ENCODE data around the gene SNX7.

Gene SNX7

DNA sequence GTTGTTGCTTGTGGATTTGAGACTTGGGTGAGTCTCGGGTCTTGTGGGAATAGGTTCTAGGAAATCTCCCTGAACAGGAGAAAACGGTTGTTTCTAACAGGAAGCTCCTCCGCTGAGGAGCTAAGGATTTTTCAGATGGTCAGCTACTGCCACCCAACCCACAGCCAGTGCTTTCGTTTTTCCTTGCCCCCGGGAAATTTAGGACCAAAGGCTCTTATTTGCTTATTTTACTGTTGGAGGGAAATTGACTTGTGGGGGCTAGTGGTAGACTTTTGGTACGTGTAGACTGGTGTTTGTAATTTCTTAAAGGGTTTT is 792 bp downstream of the SNX7 start:
- Histone ChIP-seq H2BK12ac (ENCODE audit: low read length in 2 of 2) (no peak overlapping the region), H2BK120ac (ENCODE audit: low read depth, low read length) (no peak overlapping the region), H3K36me3 (ENCODE audit: control insufficient read depth in 1 of 2, insufficient read depth in 2 of 2, low read depth in 1 of 2, low read length in 2 of 2) (no peaks in the 10 kb centered on the region), H3K23ac (ENCODE audit: low read length in 2 of 2) (no peak overlapping the region), H4K91ac (ENCODE audit: low read length) (no peak overlapping the region), H3K4me1 (ENCODE audit: control insufficient read depth, insufficient read depth, low read depth, low read length) (no peaks in the 10 kb centered on the region), H3K27me3 (ENCODE audit: control insufficient read depth in 1 of 2, insufficient read depth in 1 of 2, low read length in 2 of 2) (no peaks in the 10 kb centered on the region), H3K18ac (ENCODE audit: low read depth in 1 of 2, low read length in 2 of 2) (peak overlapping the region; percentile 96 to 98), H3K27ac (ENCODE audit: low read length, poor library complexity, severe bottlenecking) (peak overlapping the region; percentile 85), H2BK15ac (ENCODE audit: low read depth, poor library complexity, severe bottlenecking) (no peak overlapping the region), H3K4me3 (ENCODE audit: insufficient read depth in 1 of 2, low read depth in 1 of 2, low read length in 2 of 2) (peak overlapping the region; percentile 88 to 94), H2AK5ac (ENCODE audit: low read length, severe bottlenecking) (no peak overlapping the region), H2AFZ (ENCODE audit: low read depth, low read length) (peak overlapping the region; percentile 73), H4K8ac (ENCODE audit: low read length) (no peak overlapping the region), H3K79me1 (replicated peaks; ENCODE audit: low read length, poor library complexity, severe bottlenecking) (peaks cover 7% of the 10 kb centered on the region), H3K9me3 (ENCODE audit: control insufficient read depth, low read length) (no peaks in the 10 kb centered on the region), H2BK5ac (ENCODE audit: low read depth, low read length, poor library complexity, severe bottlenecking) (no peak overlapping the region), H3K14ac (ENCODE audit: low read length in 2 of 2) (peak overlapping the region in 1 of 2 experiments; percentile 94), H3K9ac (ENCODE audit: low read length) (peak overlapping the region; percentile 90), H3K4me2 (ENCODE audit: low read length, poor library complexity, severe bottlenecking) (peak overlapping the region; percentile 71), H3K4ac (ENCODE audit: low read depth in 1 of 2, low read length in 2 of 2) (peak overlapping the region in 1 of 2 experiments; percentile 91)
- DNase-seq = peak; percentile 67
- 0% methylated on average over 5 of the region's 6 CpGs for WGBS

DNA sequence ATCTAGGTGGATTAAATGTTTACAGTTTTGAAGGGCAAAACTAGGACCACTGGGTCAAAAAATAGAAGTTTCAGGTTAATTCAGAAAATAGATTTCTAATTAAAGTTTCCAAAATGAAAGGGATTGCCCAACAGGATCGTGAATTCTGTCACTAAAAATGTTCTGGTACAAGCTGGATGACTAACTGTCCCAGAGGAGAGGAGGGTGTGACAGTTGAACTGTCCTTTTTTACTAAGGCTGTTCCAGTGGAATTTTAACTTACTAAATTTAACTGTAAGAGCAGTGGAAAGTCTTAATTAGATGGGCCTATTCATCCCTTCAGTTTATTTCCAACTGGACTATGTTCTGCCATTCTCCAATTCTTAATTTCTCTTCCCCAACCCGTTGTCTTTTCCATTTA is 7.2 kb downstream of the SNX7 start:
- no peak overlapping the region for H3K23ac ChIP-seq (ENCODE audit: low read length in 2 of 2)
- no peaks in the 10 kb centered on the region for H3K36me3 ChIP-seq (ENCODE audit: control insufficient read depth in 1 of 2, insufficient read depth in 2 of 2, low read depth in 1 of 2, low read length in 2 of 2)
- H2BK5ac ChIP-seq (ENCODE audit: low read depth, low read length, poor library complexity, severe bottlenecking) = no peak overlapping the region
- H3K18ac ChIP-seq (ENCODE audit: low read depth in 1 of 2, low read length in 2 of 2) = no peak overlapping the region
- peaks cover 12% of the 10 kb centered on the region for H3K79me1 ChIP-seq (replicated peaks; ENCODE audit: low read length, poor library complexity, severe bottlenecking)
- no peak overlapping the region for H2BK15ac ChIP-seq (ENCODE audit: low read depth, poor library complexity, severe bottlenecking)
- no peak overlapping the region for H4K91ac ChIP-seq (ENCODE audit: low read length)
- no peak overlapping the region for H2BK120ac ChIP-seq (ENCODE audit: low read depth, low read length)
- H3K9me3 ChIP-seq (ENCODE audit: control insufficient read depth, low read length) = no peaks in the 10 kb centered on the region
- no peak overlapping the region for H2AFZ ChIP-seq (ENCODE audit: low read depth, low read length)
- H3K14ac ChIP-seq (ENCODE audit: low read length in 2 of 2) = no peak overlapping the region
- H2AK5ac ChIP-seq (ENCODE audit: low read length, severe bottlenecking) = no peak overlapping the region
- H4K8ac ChIP-seq (ENCODE audit: low read length) = no peak overlapping the region
- H3K4ac ChIP-seq (ENCODE audit: low read depth in 1 of 2, low read length in 2 of 2) = no peak overlapping the region
- WGBS = 80% methylated on average over 2 of the region's 2 CpGs
- H3K4me1 ChIP-seq (ENCODE audit: control insufficient read depth, insufficient read depth, low read depth, low read length) = no peaks in the 10 kb centered on the region
- peak overlapping the region; percentile 12 for H3K9ac ChIP-seq (ENCODE audit: low read length)
- no peak overlapping the region for H3K4me2 ChIP-seq (ENCODE audit: low read length, poor library complexity, severe bottlenecking)
- H3K27me3 ChIP-seq (ENCODE audit: control insufficient read depth in 1 of 2, insufficient read depth in 1 of 2, low read length in 2 of 2) = no peaks in the 10 kb centered on the region
- H2BK12ac ChIP-seq (ENCODE audit: low read length in 2 of 2) = no peak overlapping the region
- no peak for DNase-seq
- peak overlapping the region in 1 of 2 experiments; percentile 48 for H3K4me3 ChIP-seq (ENCODE audit: insufficient read depth in 1 of 2, low read depth in 1 of 2, low read length in 2 of 2)
- no peak overlapping the region for H3K27ac ChIP-seq (ENCODE audit: low read length, poor library complexity, severe bottlenecking)

DNA sequence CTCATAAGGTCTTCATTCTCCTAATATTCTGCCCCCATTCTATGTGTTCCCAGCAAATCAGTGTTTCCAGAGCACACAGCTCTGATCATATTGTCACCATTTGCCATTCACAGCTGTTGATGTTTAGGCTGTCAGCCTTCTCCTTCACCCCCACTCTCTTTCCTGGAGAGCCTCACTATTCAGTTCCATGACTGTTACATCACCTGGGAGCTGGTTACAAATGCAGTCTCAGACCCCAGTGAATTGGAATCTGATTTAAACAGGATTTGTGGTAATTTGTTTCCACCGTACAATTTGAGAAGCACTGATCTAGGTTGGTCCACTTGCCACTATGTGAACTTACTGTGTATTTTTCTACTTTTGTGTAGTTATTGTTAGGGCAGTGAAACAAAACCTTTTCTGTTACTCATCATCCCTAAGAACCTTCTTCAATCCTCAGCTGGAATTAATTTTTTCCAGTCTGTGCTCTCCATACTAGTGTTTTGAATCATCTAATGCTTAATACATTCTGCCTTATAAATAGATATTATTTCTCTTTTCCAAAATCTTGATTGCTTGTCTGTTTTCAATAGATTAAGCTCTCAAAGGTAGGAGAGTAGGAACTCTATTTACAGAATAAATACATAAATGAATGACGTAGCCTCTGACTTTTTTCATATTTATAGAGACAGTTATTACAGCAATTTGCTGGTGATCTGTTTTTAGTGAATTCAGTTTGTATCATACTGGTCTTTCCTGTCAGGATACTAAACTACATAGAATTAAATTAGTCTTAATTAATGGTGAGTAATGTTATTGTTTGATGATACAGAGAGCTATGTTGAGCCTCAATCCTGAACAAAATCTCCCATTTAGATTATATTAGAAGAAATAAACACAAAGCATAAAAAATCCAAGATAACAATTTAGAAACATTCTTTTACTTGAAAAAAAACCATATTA is 8.1 kb downstream of the SNX7 start:
- Histone ChIP-seq H3K27me3 (ENCODE audit: control insufficient read depth in 1 of 2, insufficient read depth in 1 of 2, low read length in 2 of 2) (no peaks in the 10 kb centered on the region), H4K8ac (ENCODE audit: low read length) (no peak overlapping the region), H3K4me3 (ENCODE audit: insufficient read depth in 1 of 2, low read depth in 1 of 2, low read length in 2 of 2) (peak overlapping the region in 1 of 2 experiments; percentile 48), H3K4me1 (ENCODE audit: control insufficient read depth, insufficient read depth, low read depth, low read length) (no peaks in the 10 kb centered on the region), H3K9me3 (ENCODE audit: control insufficient read depth, low read length) (no peaks in the 10 kb centered on the region), H2AK5ac (ENCODE audit: low read length, severe bottlenecking) (no peak overlapping the region), H3K23ac (ENCODE audit: low read length in 2 of 2) (no peak overlapping the region), H2BK15ac (ENCODE audit: low read depth, poor library complexity, severe bottlenecking) (no peak overlapping the region), H2BK12ac (ENCODE audit: low read length in 2 of 2) (no peak overlapping the region), H3K14ac (ENCODE audit: low read length in 2 of 2) (no peak overlapping the region), H3K79me1 (replicated peaks; ENCODE audit: low read length, poor library complexity, severe bottlenecking) (peaks cover 12% of the 10 kb centered on the region), H3K27ac (ENCODE audit: low read length, poor library complexity, severe bottlenecking) (no peak overlapping the region), H3K4me2 (ENCODE audit: low read length, poor library complexity, severe bottlenecking) (no peak overlapping the region), H2AFZ (ENCODE audit: low read depth, low read length) (no peak overlapping the region), H2BK5ac (ENCODE audit: low read depth, low read length, poor library complexity, severe bottlenecking) (no peak overlapping the region), H3K36me3 (ENCODE audit: control insufficient read depth in 1 of 2, insufficient read depth in 2 of 2, low read depth in 1 of 2, low read length in 2 of 2) (no peaks in the 10 kb centered on the region), H2BK120ac (ENCODE audit: low read depth, low read length) (no peak overlapping the region), H3K9ac (ENCODE audit: low read length) (peak overlapping the region; percentile 12), H4K91ac (ENCODE audit: low read length) (no peak overlapping the region), H3K18ac (ENCODE audit: low read depth in 1 of 2, low read length in 2 of 2) (no peak overlapping the region), H3K4ac (ENCODE audit: low read depth in 1 of 2, low read length in 2 of 2) (no peak overlapping the region)
- no CpG with 5 or more reads among the region's 2 CpGs for WGBS
- DNase-seq = no peak

DNA sequence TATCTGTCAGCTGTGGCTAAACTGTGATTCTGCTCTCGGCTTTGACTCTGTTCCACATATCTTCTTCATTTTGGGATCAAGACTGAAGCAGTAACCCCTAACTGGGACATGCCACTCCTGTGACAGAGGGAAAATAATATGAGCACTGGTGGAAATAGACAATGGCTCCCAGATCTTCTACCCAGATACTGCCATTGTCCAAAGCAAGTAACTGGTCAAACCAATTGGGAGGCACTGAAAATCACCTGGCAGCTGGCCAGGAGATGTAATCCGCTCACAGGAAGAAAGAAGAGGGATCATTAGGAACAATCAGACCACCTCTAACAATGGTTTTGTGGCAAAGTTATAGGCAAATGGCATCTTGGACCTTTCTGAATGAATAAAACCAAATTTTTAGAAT is 10.7 kb downstream of the SNX7 start:
- Histone ChIP-seq H2BK15ac (ENCODE audit: low read depth, poor library complexity, severe bottlenecking) (no peak overlapping the region), H3K4ac (ENCODE audit: low read depth in 1 of 2, low read length in 2 of 2) (no peak overlapping the region), H3K23ac (ENCODE audit: low read length in 2 of 2) (no peak overlapping the region), H2AK5ac (ENCODE audit: low read length, severe bottlenecking) (no peak overlapping the region), H3K9me3 (ENCODE audit: control insufficient read depth, low read length) (no peaks in the 10 kb centered on the region), H3K27me3 (ENCODE audit: control insufficient read depth in 1 of 2, insufficient read depth in 1 of 2, low read length in 2 of 2) (no peaks in the 10 kb centered on the region), H3K18ac (ENCODE audit: low read depth in 1 of 2, low read length in 2 of 2) (no peak overlapping the region), H2BK12ac (ENCODE audit: low read length in 2 of 2) (no peak overlapping the region), H3K36me3 (ENCODE audit: control insufficient read depth in 1 of 2, insufficient read depth in 2 of 2, low read depth in 1 of 2, low read length in 2 of 2) (no peaks in the 10 kb centered on the region), H3K79me1 (replicated peaks; ENCODE audit: low read length, poor library complexity, severe bottlenecking) (peaks cover 5% of the 10 kb centered on the region), H4K91ac (ENCODE audit: low read length) (no peak overlapping the region), H3K14ac (ENCODE audit: low read length in 2 of 2) (no peak overlapping the region), H3K9ac (ENCODE audit: low read length) (peak overlapping the region; percentile 14), H2BK120ac (ENCODE audit: low read depth, low read length) (no peak overlapping the region), H3K4me2 (ENCODE audit: low read length, poor library complexity, severe bottlenecking) (no peak overlapping the region), H3K4me3 (ENCODE audit: insufficient read depth in 1 of 2, low read depth in 1 of 2, low read length in 2 of 2) (no peak overlapping the region), H2AFZ (ENCODE audit: low read depth, low read length) (no peak overlapping the region), H3K27ac (ENCODE audit: low read length, poor library complexity, severe bottlenecking) (no peak overlapping the region), H4K8ac (ENCODE audit: low read length) (no peak overlapping the region), H3K4me1 (ENCODE audit: control insufficient read depth, insufficient read depth, low read depth, low read length) (no peaks in the 10 kb centered on the region), H2BK5ac (ENCODE audit: low read depth, low read length, poor library complexity, severe bottlenecking) (no peak overlapping the region)
- WGBS = 100% methylated on average over 2 of the region's 2 CpGs
- no peak for DNase-seq
